Central memory CD4-positive, alpha-beta T cell (primary cell): Measurements from ENCODE around the gene RANBP3L.
"Not testable (repeated sequence)": the region's sequence is repeated elsewhere in the genome, so short reads cannot be mapped to it uniquely, and the experiment has no call there.

ENCODE experiments used
- DNase-seq: peaks from one replicate; pipeline ENCODE4 v3.0.0; 2022

Gene RANBP3L

GRCh38 chr5:36283775-36284174 lies 17.9 kb downstream of the RANBP3L start:
- DNase-seq = not testable (repeated sequence)

- no peak for DNase-seq
These were observed 20.1 kb downstream of the RANBP3L start for GRCh38 chr5:36281626-36282025.

- DNase-seq = no peak
These were observed 22.5 kb downstream of the RANBP3L start for GRCh38 chr5:36279054-36279698.

GRCh38 chr5:36277521-36278176 lies 24.1 kb downstream of the RANBP3L start:
- DNase-seq = no peak

GRCh38 chr5:36276864-36277263 lies 24.8 kb downstream of the RANBP3L start:
- no peak for DNase-seq

GRCh38 chr5:36273809-36274526 lies 27.7 kb downstream of the RANBP3L start:
- no peak for DNase-seq

GRCh38 chr5:36272136-36272690 lies 29.5 kb downstream of the RANBP3L start:
- DNase-seq = no peak

GRCh38 chr5:36270876-36271575 lies 30.7 kb downstream of the RANBP3L start:
- no peak for DNase-seq

GRCh38 chr5:36270175-36270574 lies 31.5 kb downstream of the RANBP3L start:
- DNase-seq = no peak

GRCh38 chr5:36269478-36269877 lies 32.2 kb downstream of the RANBP3L start:
- DNase-seq = no peak

- no peak for DNase-seq
These were observed 33.8 kb downstream of the RANBP3L start for GRCh38 chr5:36267905-36268304.

- no peak for DNase-seq
These were observed 37.4 kb downstream of the RANBP3L start for GRCh38 chr5:36264202-36264760.

GRCh38 chr5:36261186-36261585 lies 40.5 kb downstream of the RANBP3L start:
- no peak for DNase-seq

GRCh38 chr5:36253575-36253974 lies 48.1 kb downstream of the RANBP3L start:
- DNase-seq = no peak

GRCh38 chr5:36252722-36253365 lies 48.9 kb downstream of the RANBP3L start:
- no peak for DNase-seq

- DNase-seq = no peak
These were observed 50.5 kb downstream of the RANBP3L start for GRCh38 chr5:36251218-36251617.

GRCh38 chr5:36250427-36250826 lies 51.3 kb downstream of the RANBP3L start:
- no peak for DNase-seq

GRCh38 chr5:36246036-36246800 lies 55.5 kb downstream of the RANBP3L start:
- no peak for DNase-seq

GRCh38 chr5:36244076-36244475 lies 57.6 kb downstream of the RANBP3L start:
- no peak for DNase-seq

- DNase-seq = no peak
These were observed 58.0 kb downstream of the RANBP3L start for GRCh38 chr5:36243653-36244052.
